Loucy (cell line): ENCODE results near the gene TMEM147.

Source experiments
- EZH2phosphoT487 ChIP-seq: fragments of 200-600 bp; IDR thresholded peaks from 2 replicates; pipeline ENCODE4 v1.6.1; 2018; ENCODE audit warnings: antibody characterized with exemption, mild to moderate bottlenecking, moderate library complexity, borderline replicate concordance
- TF ChIP-seq, protein P1 (sequence below): fragments of 200-600 bp; sonication (generic); conservative IDR thresholded peaks from 2 replicates; pipeline ENCODE4 v1.5.1; 2014; ENCODE audit warnings: mild to moderate bottlenecking, antibody characterized with exemption, low read length

GRCh38 chr19:35512831-35513627, 32.4 kb upstream of the TMEM147 start:
- TF ChIP-seq, protein P1, sequence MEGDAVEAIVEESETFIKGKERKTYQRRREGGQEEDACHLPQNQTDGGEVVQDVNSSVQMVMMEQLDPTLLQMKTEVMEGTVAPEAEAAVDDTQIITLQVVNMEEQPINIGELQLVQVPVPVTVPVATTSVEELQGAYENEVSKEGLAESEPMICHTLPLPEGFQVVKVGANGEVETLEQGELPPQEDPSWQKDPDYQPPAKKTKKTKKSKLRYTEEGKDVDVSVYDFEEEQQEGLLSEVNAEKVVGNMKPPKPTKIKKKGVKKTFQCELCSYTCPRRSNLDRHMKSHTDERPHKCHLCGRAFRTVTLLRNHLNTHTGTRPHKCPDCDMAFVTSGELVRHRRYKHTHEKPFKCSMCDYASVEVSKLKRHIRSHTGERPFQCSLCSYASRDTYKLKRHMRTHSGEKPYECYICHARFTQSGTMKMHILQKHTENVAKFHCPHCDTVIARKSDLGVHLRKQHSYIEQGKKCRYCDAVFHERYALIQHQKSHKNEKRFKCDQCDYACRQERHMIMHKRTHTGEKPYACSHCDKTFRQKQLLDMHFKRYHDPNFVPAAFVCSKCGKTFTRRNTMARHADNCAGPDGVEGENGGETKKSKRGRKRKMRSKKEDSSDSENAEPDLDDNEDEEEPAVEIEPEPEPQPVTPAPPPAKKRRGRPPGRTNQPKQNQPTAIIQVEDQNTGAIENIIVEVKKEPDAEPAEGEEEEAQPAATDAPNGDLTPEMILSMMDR, result no peak
- TF ChIP-seq EZH2phosphoT487, result no peak
